GF-D8 (cell line): Measurements from ENCODE around the gene RBMS2.

Experiments
- DNase-seq: peaks from one replicate; lab custom pipeline; 2025; lab: John Stamatoyannopoulos, UW

The RBMS2 gene

GRCh38 chr12:56631790-56632700 is 110.4 kb downstream of the RBMS2 start:
- DNase-seq: peak; percentile 14

- no peak for DNase-seq
These were observed 111.3 kb downstream of the RBMS2 start for GRCh38 chr12:56632701-56633467.

GRCh38 chr12:56633468-56634241 is 112.0 kb downstream of the RBMS2 start:
- no peak for DNase-seq

GRCh38 chr12:56634242-56634836 is 112.7 kb downstream of the RBMS2 start:
- no peak for DNase-seq

GRCh38 chr12:56634837-56635791 is 113.5 kb downstream of the RBMS2 start:
- DNase-seq: peak; percentile 56

GRCh38 chr12:56635806-56636674 is 114.4 kb downstream of the RBMS2 start:
- peak; percentile 76 for DNase-seq

GRCh38 chr12:56636675-56637540 is 115.3 kb downstream of the RBMS2 start:
- peak; percentile 87 for DNase-seq

GRCh38 chr12:56637621-56638020 is 116.0 kb downstream of the RBMS2 start:
- DNase-seq: no peak

GRCh38 chr12:56641219-56641618 is 119.6 kb downstream of the RBMS2 start:
- no peak for DNase-seq

GRCh38 chr12:56644654-56645053 is 123.0 kb downstream of the RBMS2 start:
- no peak for DNase-seq

- DNase-seq: no peak
These were observed 123.6 kb downstream of the RBMS2 start for GRCh38 chr12:56645201-56645716.
